Transverse colon (tissue), 4 donors: ENCODE results near the gene ARHGAP40. TPM values are rescaled to one million over a fixed set of nuclear protein-coding genes. Genes with fewer than 3 reads are reported as not detected.

Experiments
- DNase-seq: peaks from one replicate; pipeline ENCODE4 v3.0.0-alpha.2; 2019
- H3K27ac ChIP-seq, 4 donors: fragments of 200-600 bp; sonication (generic); 2 replicates each; pipeline ENCODE4 v1.5.1; 2016 to 2018; ENCODE audit warnings: inconsistent platforms in 4 of 4
- H3K27me3 ChIP-seq: fragments of 200-600 bp; sonication (generic); 2 replicates; pipeline ENCODE4 v1.5.1; 2017; ENCODE audit warnings: inconsistent platforms
- H3K36me3 ChIP-seq, 4 donors: fragments of 200-600 bp; sonication (generic); 2 replicates each; pipeline ENCODE4 v1.5.1; 2017 to 2019; ENCODE audit warnings: inconsistent platforms in 4 of 4
- H3K4me1 ChIP-seq, 4 donors: fragments of 200-600 bp; sonication (generic); 2 replicates each; pipeline ENCODE4 v1.5.1; 2017 to 2020; ENCODE audit warnings: inconsistent platforms in 4 of 4
- H3K4me3 ChIP-seq, 4 donors: fragments of 200-600 bp; sonication (generic); 1 replicate in 1 of 4; 2 replicates in 3 of 4; pipeline versions ENCODE4 v1.5.1 to v1.6.1; 2017 to 2019; ENCODE audit warnings: inconsistent platforms in 4 of 4
- H3K9me3 ChIP-seq, 2 donors: fragments of 200-600 bp; sonication (generic); 2 replicates each; pipeline ENCODE4 v1.5.1; 2017 to 2019; ENCODE audit warnings: inconsistent platforms in 2 of 2
- EP300 ChIP-seq: sonication (generic); formaldehyde crosslinking; IDR thresholded peaks from one replicate; pipeline ENCODE4 v1.6.1; 2017; ENCODE audit warnings: antibody characterized with exemption, low read depth
- POLR2A ChIP-seq: fragments of 450-650 bp; IDR thresholded peaks from one replicate; pipeline ENCODE4 v1.6.1; 2016; ENCODE audit warnings: antibody characterized with exemption, mild to moderate bottlenecking, moderate library complexity
- POLR2AphosphoS5 ChIP-seq, 3 donors: sonication (generic); formaldehyde crosslinking; IDR thresholded peaks; one replicate each; pipeline ENCODE4 v1.6.1; 2016; ENCODE audit warnings: antibody characterized with exemption in 3 of 3
- WGBS, 2 donors: methylation state at CpG; one replicate each; pipeline ENCODE4 v1.1.5; 2018; ENCODE audit warnings: low coverage in 1 of 2; 5-methylcytosine and 5-hydroxymethylcytosine counted together
- in situ Hi-C, 4 donors: fragments of 200-750 bp; cut with MboI; loops; one replicate each; pipeline versions ENCODE4 v1.15.0 to v1.15.1; 2017; ENCODE audit warnings: low sequenced_read_pairs in 3 of 4, low pct_ligation_motif_present in 1 of 4, low pct_unique_long_range_greater_than_20kb in 1 of 4
- intact Hi-C: fragments of 100-400 bp; cut with DNase I; formaldehyde crosslinking; loops from one replicate; pipeline ENCODE4 v1.15.1; 2023; ENCODE audit warnings: low total_unique reads
- total RNA-seq, 4 donors: library from RNA; depleted of rRNA; stranded (reverse); fragments of >200 nt; gene quantifications; one replicate each; pipeline ENCODE4 v1.1.0, GENCODE V29; 2016
- TF ChIP-seq, protein P1 (sequence below), 5 experiments: fragments of 200-600 bp in 3 of 5; fragments of 450-650 bp in 2 of 5; sonication (generic) in 3 of 5; IDR thresholded peaks; 1 replicate in 2 of 5; 2 replicates in 3 of 5; pipeline ENCODE4 v1.5.1; 2016 to 2017; ENCODE audit warnings: antibody characterized with exemption in 5 of 5, inconsistent platforms in 3 of 5, mild to moderate bottlenecking in 2 of 5, moderate library complexity in 1 of 5

ARHGAP40 gene
- total RNA-seq, 4 donors from 2014 or later: not detected

DNA sequence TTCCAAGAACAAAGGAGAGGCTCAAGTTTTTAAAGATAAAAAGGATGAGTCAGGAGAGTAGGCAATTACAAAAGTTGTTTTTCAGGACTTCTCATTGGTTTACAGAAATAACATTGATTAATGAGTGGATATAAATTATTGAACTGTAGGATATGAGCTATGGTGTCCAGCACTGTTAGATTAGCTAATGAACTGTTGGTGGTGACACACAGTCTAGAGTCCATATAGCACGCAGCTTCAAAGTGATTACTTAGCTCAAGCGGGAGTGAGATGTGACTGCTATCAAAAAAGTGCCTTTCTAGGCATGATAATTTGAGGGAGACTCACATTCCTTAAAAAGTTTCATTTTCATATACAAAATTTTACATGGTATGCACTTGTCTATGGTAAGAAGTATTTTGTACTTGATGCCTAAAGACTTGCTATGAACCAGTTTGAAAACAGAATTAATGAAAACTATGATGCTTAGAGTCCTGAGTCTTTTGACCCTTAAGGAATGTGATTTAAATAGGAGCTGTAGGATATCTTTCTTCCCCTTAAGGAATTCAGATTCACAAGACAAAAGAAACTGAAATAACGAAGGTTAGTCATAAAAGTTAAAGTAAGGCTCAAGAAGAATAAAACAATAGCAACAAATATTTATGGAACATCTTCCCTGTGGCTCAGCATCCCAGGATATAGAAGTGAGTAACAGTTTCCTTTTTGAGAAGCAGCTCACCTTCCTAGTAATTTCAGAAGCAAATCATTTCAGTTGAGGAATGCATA lies 42.8 kb upstream of the ARHGAP40 start:
- Histone ChIP-seq H3K27me3 (no peaks in the 10 kb centered on the region), H3K4me1 (no peaks in the 10 kb centered on the region), H3K9me3 (no peaks in the 10 kb centered on the region), H3K4me3 (no peak overlapping the region), H3K36me3 (peaks cover 0 to 67% (median 30%) of the 10 kb centered on the region in 4 donors), H3K27ac (no peak overlapping the region)
- TF ChIP-seq POLR2A (no peak), EP300 (no peak), POLR2AphosphoS5 (IDR thresholded peaks at IDR 0.05) (no peak)
- TF ChIP-seq, protein P1, sequence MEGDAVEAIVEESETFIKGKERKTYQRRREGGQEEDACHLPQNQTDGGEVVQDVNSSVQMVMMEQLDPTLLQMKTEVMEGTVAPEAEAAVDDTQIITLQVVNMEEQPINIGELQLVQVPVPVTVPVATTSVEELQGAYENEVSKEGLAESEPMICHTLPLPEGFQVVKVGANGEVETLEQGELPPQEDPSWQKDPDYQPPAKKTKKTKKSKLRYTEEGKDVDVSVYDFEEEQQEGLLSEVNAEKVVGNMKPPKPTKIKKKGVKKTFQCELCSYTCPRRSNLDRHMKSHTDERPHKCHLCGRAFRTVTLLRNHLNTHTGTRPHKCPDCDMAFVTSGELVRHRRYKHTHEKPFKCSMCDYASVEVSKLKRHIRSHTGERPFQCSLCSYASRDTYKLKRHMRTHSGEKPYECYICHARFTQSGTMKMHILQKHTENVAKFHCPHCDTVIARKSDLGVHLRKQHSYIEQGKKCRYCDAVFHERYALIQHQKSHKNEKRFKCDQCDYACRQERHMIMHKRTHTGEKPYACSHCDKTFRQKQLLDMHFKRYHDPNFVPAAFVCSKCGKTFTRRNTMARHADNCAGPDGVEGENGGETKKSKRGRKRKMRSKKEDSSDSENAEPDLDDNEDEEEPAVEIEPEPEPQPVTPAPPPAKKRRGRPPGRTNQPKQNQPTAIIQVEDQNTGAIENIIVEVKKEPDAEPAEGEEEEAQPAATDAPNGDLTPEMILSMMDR (IDR thresholded peaks at IDR 0.05): no peak
- 91 to 94% methylated on average over 3 of the region's 3 CpGs for WGBS, 2 donors
- intact Hi-C loops (no loop called here), in situ Hi-C loops (no loop called here)
- DNase-seq: no peak

GRCh38 chr20:38559764-38560163 lies 41.8 kb upstream of the ARHGAP40 start:
- DNase-seq: no peak
- intact Hi-C loops: no loop called here
- Histone ChIP-seq H3K4me1 (no peaks in the 10 kb centered on the region), H3K9me3 (no peaks in the 10 kb centered on the region), H3K36me3 (peaks cover 0 to 62% (median 25%) of the 10 kb centered on the region in 4 donors), H3K4me3 (no peak overlapping the region), H3K27ac (no peak overlapping the region), H3K27me3 (no peaks in the 10 kb centered on the region)
- no peak for TF ChIP-seq POLR2AphosphoS5 (IDR thresholded peaks at IDR 0.05)
- TF ChIP-seq EP300: no peak
- no peak for TF ChIP-seq POLR2A
- TF ChIP-seq, protein P1 (IDR thresholded peaks at IDR 0.05): no peak
- WGBS, 2 donors: 93 to 95% methylated on average over 3 of the region's 3 CpGs
- in situ Hi-C loops: no loop called here

GRCh38 chr20:38563802-38564431 lies 37.7 kb upstream of the ARHGAP40 start:
- Histone ChIP-seq H3K27ac (no peak overlapping the region), H3K9me3 (no peaks in the 10 kb centered on the region), H3K27me3 (no peaks in the 10 kb centered on the region), H3K36me3 (peaks cover 0 to 58% (median 21%) of the 10 kb centered on the region in 4 donors), H3K4me1 (no peaks in the 10 kb centered on the region), H3K4me3 (no peak overlapping the region)
- WGBS, 2 donors: 90 to 96% methylated on average over 3 to 6 of the region's 6 CpGs
- TF ChIP-seq POLR2AphosphoS5 (IDR thresholded peaks at IDR 0.05) (no peak), POLR2A (no peak), EP300 (no peak)
- TF ChIP-seq, protein P1 (IDR thresholded peaks at IDR 0.05): no peak
- intact Hi-C loops: no loop called here
- in situ Hi-C loops: no loop called here
- DNase-seq: no peak

DNA sequence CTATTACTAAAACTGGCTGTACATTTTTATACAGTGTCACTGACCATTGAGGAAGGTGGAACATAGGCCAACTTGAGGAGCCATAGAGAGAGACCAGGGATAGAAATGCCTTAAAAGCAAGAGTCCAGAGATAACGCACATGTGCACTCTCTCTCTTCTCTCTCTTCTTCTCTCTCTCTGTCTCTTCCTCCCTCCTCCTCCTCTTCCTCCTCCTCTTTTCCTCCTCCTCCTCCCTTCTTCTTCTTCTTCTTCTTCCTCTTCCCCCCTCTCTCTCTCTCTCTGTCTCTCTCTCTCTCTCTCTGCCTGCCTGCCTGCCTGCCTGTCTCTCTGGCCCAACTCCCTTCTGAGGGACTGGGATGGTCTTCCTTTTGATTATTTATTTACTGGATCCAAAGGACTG lies 36.9 kb upstream of the ARHGAP40 start:
- intact Hi-C loops: no loop called here
- 100% methylated on average over 1 of the region's 1 CpG for WGBS, 2 donors
- in situ Hi-C loops: no loop called here

More for the DNA sequence above, 36.9 kb upstream of the ARHGAP40 start:
- TF ChIP-seq EP300 (no peak), POLR2AphosphoS5 (IDR thresholded peaks at IDR 0.05) (no peak), POLR2A (no peak)
- TF ChIP-seq, protein P1 (IDR thresholded peaks at IDR 0.05): no peak
- no peak overlapping the region for H3K27ac ChIP-seq
- H3K4me1 ChIP-seq: no peaks in the 10 kb centered on the region
- no peak overlapping the region for H3K4me3 ChIP-seq
- H3K9me3 ChIP-seq: no peaks in the 10 kb centered on the region
- no peaks in the 10 kb centered on the region for H3K27me3 ChIP-seq
- H3K36me3 ChIP-seq: peaks cover 0 to 58% (median 21%) of the 10 kb centered on the region in 4 donors
- no peak for DNase-seq
